GM19463 (cell line): ENCODE results near the gene ATG7.
"Not testable (repeated sequence)": the region's sequence is repeated elsewhere in the genome, so short reads cannot be mapped to it uniquely, and the experiment has no call there.

Experiments used
- ATAC-seq: cut with Tn5 transposase; IDR thresholded peaks from one replicate; pipeline ENCODE4 v1.9.1; 2021; ENCODE audit warnings: mild to moderate bottlenecking, moderate library complexity; ENCODE audit not compliant: unreplicated experiment

Gene ATG7

DNA sequence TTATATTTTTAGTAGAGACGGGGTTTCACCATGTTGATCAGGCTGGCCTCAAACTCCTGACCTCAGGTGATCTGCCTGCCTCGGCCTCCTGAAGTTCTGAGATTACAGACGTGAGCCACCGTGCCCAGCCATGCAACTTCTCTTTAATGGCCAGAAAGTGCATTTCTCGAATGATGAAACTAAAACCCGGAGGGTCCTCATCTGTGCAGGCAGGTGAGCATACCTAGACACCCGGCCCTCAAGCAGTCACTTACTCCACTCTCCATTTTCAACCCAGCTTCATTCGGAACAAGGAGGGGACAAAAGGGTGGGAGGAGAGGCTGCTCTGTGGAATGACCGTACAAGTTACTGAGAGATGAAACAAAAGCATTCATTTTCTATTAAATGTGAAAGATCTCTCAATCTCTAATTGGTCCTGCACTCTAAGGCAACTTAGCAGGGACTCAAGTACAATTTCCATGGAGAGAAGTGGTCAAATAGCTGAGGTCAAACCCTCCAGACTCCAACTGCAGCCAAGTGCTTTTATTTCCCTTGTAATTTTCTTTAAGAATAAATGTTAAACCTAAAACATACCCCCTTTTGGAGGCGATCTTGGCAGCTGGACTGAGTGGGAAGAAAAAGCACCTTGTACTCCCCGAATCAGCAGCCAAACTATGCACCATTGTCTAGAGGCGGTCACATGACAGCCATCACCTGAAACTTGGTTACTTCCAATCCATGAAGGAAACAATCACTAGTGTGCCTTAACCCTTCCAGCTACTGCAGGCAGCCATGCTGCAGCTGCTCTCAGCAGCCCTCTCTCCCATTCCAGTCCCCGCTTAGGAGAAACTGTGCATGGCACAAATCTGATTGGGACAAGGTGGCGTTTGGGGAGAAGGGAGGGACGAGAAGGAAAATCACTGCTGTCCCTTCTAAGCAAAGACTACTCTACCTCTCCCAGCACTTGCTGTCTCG lies 309.3 kb downstream of the ATG7 start:
- peak; percentile 46 for ATAC-seq

DNA sequence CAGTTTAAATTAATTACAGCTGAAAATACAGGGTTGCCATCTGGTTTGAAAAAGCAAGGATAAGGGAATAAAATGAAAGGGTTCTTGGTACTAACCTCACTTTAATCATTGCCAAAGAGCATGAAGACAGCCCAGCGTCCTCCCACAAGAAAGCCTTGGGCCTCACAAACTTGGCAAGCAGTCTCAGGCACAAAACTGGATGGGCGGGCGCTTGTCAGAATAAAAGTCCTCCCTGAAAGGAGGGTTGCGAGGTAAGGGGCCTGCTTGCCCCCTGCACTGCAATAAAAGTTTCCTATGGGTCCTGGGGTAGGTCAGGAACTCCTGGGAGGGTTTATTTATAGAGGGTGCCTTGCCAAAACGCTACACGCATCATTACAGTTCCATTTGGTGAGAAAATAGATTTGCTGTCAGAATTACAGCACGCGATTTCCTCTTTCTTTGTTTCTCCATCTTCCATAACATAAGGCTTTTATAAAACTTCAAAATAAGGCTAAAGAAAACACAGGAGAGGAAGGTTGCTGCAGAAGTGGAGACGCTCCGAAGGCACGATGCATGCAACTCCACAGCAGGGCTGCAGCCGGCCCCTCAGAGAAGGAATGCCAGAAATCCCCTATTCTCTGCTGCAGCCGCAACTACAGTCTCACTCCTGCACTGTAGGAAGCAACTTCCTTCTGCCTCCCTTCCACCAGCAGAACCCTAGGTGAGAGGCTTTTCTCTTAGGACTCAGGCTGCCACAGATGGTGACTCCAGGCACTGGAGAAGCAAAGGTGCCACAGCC lies 310.2 kb downstream of the ATG7 start:
- ATAC-seq, result peak; percentile 70

DNA sequence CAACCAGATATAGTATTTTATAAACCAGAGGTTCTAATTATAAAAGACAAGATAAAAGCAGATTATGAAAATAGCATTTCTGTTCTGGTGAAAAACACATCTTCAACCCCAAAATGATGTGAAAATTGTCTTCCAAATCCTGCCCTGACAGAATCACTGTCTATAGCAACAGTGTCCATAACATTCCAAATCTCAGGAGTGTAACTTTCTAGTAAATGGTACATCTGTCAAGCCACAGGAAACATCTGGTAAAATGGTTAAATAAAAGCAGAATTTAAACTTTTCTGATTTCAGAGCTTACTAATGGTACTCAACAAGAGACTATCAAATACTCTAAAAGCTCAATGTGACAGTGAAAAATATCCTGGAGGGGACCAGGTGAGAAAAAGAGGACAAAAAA lies 311.0 kb downstream of the ATG7 start:
- no peak for ATAC-seq

DNA sequence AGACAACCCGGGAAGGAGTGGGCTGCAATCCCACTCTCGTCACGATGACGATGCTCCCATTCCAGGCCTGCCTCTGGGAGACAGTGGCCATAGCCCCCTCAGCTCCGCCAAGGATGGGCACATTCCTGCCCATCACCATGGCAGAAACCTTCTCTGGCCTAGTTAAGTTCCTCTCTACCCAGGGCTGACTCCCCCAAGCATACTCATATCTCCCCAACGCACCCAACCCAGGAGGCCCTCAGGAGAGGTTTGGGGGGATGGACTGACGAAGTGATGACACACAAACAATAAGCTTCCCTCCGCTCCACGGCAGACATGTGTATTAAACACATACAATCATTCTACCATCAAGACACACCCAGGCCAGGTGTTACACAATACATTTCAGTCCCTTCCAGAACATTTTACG lies 311.4 kb downstream of the ATG7 start:
- no peak for ATAC-seq

DNA sequence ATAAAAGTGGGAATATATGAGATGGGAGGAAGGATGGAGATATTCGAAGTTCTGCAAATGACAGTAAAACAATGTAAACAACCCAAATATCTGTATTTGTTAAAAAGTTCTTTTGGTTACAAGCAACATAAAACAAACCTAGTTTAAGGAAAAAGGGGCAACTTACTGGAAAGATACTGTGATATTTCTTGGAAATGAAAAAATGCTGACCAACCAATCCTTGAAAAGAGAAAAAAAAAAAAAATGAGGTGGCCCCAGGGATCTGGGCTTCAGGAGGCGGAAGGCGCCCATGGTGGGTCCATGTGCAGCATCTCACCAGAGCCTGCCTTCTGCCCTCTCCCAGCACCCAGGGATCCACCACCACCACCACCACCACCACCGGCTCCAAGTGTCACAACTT lies 312.4 kb downstream of the ATG7 start:
- ATAC-seq, result no peak

DNA sequence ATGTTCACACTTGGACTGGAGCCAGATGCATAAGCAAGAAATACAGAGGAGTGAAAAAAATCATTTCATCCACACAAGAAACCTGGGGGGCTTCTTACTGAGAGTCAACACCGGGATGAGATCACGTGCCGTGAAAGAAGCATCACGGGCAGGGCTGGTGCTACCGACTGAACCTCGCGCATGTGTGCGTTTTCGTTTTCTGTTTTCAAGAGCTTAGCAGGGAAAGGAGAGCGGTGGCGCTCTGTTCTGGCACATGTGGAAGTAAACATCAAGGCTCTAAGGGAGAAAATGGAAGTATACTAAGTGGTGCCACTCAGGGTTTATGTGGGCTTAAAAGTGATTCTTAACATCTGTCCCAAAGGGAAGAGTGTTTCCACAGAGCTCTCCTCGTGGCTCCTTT lies 315.6 kb downstream of the ATG7 start:
- no peak for ATAC-seq

DNA sequence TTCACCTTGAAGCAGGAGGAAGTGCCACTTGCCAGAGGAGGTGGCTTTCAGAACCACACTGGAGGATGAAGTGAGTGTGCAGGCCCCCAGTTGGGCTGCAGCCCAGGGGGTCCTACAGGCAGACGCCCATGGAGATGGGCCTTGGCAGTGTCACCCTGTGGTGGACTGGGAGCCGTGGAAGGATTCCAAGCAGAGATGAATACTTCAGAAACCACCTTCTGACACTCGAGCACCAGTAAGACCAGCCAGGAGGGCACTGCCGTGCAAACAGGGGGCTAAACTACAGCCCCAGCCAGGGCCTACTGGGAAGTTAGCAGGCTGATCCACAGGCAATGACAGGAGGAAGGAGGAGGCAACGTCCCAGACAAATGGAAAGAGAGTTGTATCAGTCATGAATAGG lies 316.1 kb downstream of the ATG7 start:
- no peak for ATAC-seq

DNA sequence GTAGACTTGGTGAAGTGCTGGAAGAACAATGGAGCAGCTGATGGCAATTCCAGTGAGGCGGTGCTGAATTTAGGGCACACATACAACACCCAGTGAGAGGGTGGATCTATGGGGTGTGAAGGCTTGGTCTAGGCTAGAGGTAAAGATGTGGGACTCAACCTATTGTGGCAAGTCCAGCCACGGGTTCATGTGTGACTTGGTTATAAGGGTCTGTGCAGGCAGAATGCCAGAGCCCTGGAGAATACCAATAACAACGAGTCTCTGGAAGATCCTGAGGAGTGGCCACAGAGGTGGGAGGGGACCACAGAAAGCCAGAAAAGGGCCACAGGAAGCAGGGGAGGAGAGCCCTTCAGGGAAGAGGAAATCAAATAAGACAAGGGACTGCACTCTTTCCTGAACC lies 316.6 kb downstream of the ATG7 start:
- no peak for ATAC-seq

DNA sequence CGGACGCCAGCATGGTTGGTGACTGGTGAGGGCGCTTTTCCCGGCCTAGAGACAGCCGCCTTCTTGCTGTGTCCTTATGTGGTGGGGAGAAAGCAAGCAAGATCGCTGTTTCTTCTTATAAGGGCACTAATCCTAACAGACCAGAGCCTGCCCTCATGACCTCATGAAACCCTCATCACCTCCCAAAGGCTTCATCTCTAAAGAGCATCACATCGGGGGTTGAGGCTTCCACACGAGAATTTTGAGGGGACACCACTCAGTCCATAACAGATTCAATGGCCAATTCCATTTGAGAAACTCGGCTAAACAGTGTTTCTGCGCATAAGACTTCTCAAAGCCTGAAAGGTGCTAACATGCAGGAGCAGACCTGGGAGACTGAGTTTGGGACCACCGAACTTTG lies 317.5 kb downstream of the ATG7 start:
- no peak for ATAC-seq

DNA sequence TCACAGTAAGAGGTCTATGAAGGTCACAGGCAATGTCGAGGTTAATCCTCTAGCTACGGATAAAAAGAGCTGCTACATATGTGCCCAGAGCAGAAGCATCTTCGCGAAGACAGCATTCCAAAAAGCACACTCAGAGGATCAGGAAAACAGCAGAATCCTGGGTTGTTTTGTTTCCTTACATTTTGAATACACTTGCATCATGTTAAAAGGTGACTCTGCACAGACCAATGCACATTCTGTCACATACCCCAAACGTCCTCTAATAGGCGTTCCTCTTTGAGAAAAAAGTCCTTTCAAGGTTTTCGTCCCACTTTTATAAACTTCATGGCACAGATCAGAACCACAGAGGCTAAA lies 318.8 kb downstream of the ATG7 start:
- ATAC-seq, result no peak

DNA sequence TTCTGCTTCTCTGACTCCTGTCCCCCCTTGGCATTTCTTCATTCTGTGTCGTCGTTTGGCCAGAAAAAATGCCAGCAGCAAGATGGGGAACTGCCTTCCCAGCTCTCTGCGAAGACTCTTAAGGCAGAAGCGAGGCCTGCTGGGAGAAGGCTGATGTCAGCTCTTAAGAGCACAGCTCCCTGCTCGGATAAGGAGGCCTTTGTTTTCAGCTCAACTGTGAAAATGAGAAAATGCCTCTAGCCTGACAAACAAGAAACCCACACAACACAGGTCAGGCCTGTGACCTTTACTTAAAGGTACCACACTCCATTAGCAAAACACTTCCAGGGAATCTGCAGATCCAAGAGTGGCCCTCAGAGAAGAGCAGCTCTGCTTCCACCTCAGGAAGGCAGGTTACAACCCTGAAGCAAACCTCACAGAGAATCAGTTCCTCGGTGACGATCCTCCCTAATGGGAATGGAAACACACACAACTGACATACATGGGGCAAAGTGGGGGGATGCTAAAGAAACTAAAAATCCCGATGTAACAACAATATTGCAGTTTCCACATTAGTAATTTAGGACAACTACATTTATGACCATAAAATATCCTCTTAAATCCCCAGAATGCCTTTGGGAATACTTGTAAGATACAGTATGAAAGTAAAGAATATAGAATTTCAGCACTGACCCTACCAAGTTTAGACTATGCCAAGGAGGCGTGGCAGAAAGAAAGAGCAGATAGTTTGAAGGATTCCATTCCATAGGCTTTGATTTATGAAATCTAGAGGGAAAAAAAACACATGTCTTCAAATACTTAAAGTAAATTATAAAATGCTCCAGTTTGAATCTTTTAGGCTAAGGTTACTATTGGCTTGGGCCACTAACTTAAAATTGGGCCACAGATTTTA lies 319.4 kb downstream of the ATG7 start:
- ATAC-seq, result no peak

DNA sequence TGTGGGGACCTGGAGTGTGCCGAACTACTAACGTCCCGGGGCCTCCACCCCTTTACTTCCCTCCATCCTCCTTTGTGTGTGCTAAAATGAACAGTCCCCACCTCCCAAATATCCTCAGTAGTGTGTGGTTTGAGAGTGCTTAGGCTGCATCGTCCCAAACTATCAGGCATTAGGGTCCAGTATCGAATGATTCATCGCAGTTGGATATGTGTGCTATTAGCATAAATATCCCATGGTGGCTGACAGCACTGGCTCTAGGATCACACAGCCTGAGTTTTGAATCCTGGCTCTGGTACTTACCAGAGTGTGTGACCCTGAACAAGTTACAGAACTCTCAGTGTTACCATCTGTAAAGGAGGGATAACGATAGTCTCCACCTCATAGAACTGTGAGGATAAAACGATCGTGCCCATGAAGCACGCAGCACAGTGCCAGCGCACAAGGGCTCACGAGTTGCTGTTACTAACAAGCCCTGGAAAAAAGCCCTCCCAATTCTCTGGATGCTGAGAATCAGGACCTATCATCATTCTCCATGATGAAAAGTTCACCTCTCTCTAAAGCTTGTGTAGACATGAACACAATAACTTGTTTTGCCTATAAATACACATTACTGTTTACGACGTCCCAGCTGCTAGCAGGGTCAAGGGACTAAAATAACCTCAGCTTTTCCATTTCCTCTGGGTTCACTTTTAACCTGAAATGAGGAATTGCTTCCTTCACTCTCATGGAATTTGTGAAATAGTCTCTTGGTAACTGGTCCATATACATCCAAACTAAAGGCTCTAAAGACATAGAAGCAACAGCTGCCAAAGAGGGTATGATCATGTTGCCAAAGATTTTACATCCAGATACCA lies 320.5 kb downstream of the ATG7 start:
- ATAC-seq, result no peak

DNA sequence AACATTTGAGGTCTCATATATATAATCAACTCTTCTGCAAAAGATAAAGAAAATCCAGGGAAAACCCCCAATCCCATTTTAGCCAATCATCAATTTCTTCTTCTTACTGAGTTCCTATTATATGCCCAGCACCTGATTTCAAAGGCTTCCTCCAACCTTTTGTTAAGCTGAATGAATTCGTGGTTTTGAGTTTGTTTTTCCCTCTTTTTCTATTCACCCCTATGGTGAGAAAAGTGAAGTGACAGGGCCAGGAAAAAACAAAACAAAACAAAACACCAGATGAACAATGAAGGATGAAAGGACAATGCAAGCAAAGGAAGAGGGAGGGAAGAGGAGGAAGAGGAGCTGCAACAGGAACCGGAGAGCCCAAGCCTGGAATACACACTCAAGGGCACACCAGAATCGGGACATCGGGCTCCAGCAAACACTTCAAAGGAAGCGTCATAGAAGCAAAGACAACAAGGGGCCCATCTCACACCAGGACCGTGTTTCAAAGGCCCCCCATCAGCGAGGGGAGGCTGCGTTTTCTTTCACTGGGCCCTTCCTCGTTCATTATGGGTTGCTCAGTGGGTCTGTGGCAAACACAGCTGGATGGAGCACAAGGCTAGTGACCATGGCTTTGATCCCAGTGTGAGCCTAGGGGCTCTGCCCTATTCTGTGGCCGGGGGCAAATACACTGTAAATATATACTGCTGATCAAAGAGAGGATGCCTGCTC lies 321.3 kb downstream of the ATG7 start:
- ATAC-seq, result no peak

DNA sequence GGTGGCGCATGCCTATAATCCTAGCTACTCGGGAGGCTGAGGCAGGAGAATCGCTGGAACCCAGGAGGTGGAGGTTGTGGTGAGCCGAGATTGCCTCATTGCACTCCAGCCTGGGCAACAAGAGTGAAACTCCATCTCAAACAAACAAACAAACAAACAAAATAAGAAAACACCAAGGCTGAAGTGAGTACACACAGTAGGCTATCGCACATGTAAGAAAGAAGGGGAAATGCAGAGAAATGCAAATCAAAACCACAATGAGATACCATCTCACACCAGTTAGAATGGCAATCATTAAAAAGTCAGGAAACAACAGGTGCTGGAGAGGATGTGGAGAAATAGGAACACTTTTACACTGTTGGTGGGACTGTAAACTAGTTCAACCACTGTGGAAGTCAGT lies 322.8 kb downstream of the ATG7 start:
- ATAC-seq, result not testable (repeated sequence)

DNA sequence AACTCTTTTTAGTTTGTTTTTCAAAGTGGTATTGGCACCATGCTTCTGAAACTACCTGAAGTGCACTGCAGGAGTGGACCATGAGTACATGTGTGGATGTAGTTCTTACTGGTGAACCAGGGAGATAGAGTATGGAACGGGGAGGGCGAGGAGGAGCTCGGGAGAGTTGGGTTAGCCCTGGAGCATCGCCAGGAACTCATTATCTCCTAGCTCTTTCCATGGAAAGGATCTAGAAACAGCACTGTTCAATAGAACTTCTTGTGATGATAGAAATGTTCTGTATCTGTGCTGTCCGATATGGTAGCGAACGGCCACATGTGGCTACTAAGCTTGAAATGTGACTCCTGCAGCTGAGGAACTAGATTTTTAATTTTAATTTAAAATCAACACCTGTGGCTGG lies 324.2 kb downstream of the ATG7 start:
- no peak for ATAC-seq

DNA sequence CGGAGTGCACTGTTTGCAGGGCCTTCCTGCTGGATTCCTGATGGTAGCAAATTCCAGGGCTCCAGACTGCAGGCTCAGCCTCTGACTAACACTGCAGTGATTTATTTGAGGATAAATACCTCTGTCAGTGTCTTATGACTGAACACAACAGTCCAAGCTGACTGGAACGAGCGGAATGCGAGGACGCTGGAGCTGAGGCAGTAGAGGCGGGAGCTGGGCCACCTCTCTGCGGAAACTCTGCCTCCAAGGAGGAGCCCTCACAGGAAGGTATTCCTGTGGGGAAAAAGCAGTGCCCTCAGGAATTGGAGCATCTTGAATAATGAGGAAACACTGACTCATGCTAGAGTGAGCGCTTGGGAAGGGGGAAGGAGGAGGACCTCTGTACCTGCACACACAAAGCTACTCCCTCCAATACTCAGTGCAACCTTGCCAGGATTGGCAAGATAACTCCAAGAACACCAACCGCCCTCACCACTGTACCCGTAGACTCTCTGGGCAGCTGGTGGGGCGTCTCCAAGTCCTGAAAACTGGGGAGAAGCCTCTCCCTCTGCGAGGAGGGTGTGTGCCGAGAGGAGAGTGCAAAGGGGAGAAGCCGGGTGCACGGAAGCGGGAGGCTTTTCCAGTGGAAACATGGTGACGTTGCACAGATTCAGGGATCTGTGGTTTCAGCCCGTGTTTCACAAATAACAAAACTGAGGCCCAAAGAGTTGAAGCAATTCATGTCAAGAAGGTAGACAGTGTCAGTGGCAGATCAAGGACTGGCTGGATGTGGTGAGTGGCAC lies 328.5 kb downstream of the ATG7 start:
- no peak for ATAC-seq

DNA sequence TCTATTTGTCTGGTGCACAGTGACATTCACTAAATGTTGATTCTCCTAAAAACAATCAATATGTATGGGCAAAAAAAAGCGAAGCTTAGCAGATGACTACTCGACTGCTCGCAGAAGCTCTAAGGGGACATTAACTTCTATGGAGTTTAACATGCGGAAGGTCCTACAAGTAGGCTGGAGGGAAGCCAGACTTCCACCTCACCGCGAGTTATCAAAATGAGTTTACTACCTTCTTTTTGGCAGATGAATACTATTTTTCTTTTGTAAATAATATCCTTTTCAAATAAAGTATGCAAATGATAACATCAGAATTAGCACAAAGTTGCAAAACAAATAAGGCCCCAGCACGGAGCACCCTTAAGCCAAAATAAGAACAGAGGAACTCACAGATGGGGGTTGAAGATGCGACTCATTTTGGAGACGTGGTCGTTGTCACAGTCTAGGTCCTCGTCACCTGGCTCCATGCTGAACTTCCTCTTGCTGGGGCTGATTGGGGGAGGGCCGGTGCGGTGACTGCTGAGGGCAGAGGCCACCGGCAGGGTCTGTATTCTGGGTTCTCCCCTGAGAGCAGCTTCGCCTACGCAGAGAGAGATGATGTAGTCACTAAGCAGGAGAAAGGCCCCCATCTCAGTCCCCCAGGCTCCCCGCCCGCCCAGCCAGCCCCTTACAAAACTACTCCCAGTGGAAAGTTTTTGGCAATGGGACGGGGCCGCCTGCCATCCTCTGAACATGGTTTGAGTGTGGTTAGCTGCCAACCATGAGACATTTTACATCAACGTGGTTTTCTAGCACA lies 329.4 kb downstream of the ATG7 start:
- peak; percentile 89 for ATAC-seq

DNA sequence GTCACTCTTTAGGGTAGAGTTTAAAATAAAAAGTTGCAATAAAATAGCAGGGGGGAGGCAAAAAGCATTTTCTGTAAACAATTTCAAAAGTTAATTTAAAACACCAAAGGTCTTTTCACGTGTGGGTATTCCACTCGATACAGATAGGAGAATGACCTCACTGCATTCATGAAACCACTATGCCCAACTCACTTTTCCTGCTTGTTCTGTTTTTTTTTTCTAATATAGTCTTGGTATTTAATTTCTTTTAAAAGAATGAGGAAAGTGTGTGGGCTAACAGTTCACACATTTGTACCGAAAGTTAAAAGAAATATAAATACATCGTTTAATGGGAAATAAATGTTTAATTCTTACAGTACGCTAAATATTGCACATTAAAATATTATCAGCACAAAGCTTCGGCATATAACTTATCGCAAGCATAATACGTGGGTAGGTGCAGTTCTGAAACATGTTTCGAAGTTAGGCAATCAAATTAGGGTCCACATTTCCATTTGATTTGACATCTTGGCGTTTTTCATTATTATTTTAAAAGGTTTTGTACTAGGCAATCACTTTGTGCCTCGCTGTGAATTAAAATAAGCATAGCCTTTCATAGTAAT lies 330.1 kb downstream of the ATG7 start:
- ATAC-seq, result no peak
